Measurements from ENCODE around the gene CDH13. TPM values are rescaled to one million over a fixed set of nuclear protein-coding genes. Genes with fewer than 3 reads are reported as not detected.

Gene CDH13
- total RNA-seq, 2 donors from 2014 or later, result 2.4 to 6.3 TPM

DNA sequence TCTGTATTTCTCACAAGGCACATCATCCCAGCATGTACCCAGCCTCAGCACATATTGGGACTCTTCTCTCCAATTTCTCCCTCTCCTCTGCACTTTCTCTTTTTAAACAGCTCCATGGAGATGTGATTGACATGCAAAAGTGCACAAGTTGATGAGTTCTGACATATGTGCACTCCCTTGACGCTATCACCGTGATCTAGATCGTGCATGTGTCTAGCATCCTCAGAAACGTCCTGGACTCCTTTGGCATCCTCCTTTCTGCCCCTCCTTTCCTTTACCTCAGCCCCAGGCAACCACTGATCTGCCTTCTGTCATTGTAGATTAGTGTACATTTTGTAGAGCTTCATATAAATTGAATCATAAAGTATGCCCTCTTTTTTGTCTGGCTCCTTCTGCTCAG, 1073.0 kb downstream of the CDH13 start:
- no peak overlapping the region for H3K9ac ChIP-seq (ENCODE audit: low read depth in 2 of 2, low read length in 2 of 2)
- H3K4me1 ChIP-seq, result no peaks in the 10 kb centered on the region
- H3K4me3 ChIP-seq, result no peak overlapping the region
- intact Hi-C loops (cut with DNase I), result no loop called here
- H3K27ac ChIP-seq, result no peak overlapping the region
- no peaks in the 10 kb centered on the region for H3K9me3 ChIP-seq
- no peaks in the 10 kb centered on the region for H3K36me3 ChIP-seq
- TF ChIP-seq CTCF (IDR thresholded peaks at IDR 0.05), result no peak
- no peaks in the 10 kb centered on the region for H3K27me3 ChIP-seq
- no peak for DNase-seq

DNA sequence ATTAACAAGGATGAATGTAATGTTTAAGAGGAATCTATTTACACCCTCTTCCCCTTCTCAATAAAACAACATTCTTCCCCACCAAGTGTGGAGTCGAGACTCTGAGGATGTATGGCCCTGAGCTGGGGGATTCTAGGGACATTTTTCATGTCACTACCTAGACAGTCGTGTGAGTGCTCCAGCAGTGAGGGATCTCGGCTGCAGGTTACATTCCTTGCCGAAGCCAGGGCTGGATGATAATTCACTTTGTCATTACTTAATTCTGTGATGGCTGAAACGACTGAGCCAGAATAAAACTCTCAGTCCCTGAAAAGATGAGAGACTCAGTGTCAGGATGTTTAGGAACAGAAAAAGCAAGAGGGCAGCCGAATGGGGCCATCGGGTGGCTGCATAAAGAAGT, 1074.1 kb downstream of the CDH13 start:
- no peak for DNase-seq
- Histone ChIP-seq H3K4me3 (no peak overlapping the region), H3K36me3 (no peaks in the 10 kb centered on the region), H3K27me3 (no peaks in the 10 kb centered on the region), H3K9me3 (no peaks in the 10 kb centered on the region), H3K4me1 (no peaks in the 10 kb centered on the region), H3K9ac (ENCODE audit: low read depth in 2 of 2, low read length in 2 of 2) (no peak overlapping the region), H3K27ac (no peak overlapping the region)
- intact Hi-C loops (cut with DNase I), result no loop called here
- no peak for TF ChIP-seq CTCF (IDR thresholded peaks at IDR 0.05)

- H3K4me3 ChIP-seq, result no peak overlapping the region
- H3K27ac ChIP-seq, result no peak overlapping the region
- H3K27me3 ChIP-seq, result no peaks in the 10 kb centered on the region
- H3K36me3 ChIP-seq, result no peaks in the 10 kb centered on the region
- no peaks in the 10 kb centered on the region for H3K4me1 ChIP-seq
- H3K9ac ChIP-seq (ENCODE audit: low read depth in 2 of 2, low read length in 2 of 2), result no peak overlapping the region
- intact Hi-C loops (cut with DNase I), result no loop called here
- no peaks in the 10 kb centered on the region for H3K9me3 ChIP-seq
- DNase-seq, result no peak
- TF ChIP-seq CTCF (IDR thresholded peaks at IDR 0.05), result no peak
Observed at GRCh38 chr16:83701494-83701893, 1074.7 kb downstream of the CDH13 start.

- intact Hi-C loops (cut with DNase I), result no loop called here
Observed at GRCh38 chr16:83704656-83705055, 1077.9 kb downstream of the CDH13 start.

DNA sequence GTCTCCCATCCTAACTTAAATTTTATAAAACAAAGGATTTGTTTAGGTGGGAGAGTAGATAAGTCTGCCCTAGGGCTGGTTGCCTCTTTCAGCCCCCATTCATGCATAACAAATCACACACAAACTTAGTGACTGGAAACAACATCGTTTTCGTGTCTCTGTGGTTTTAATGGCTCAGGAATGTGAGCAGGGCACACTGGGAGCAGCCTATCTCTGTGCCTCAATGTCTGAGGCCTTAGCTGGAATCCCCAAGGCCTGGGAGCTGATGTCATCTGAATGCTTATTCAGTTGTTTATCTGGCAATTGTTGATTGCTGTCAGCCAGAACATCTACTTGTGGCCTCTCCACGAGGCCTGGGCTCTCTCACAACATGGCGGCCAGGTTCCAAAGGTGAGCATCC, 1079.1 kb downstream of the CDH13 start:
- H3K9ac ChIP-seq (ENCODE audit: low read depth in 2 of 2, low read length in 2 of 2), result no peak overlapping the region
- H3K4me3 ChIP-seq, result no peak overlapping the region
- no peaks in the 10 kb centered on the region for H3K36me3 ChIP-seq
- H3K9me3 ChIP-seq, result no peaks in the 10 kb centered on the region
- no peak for DNase-seq
- H3K4me1 ChIP-seq, result no peaks in the 10 kb centered on the region
- no peak for TF ChIP-seq CTCF (IDR thresholded peaks at IDR 0.05)
- no peaks in the 10 kb centered on the region for H3K27me3 ChIP-seq
- H3K27ac ChIP-seq, result no peak overlapping the region
- intact Hi-C loops (cut with DNase I), result no loop called here

More at GRCh38 chr16:83704656-83705055, 1077.9 kb downstream of the CDH13 start:
- Histone ChIP-seq H3K27me3 (no peaks in the 10 kb centered on the region), H3K9me3 (no peaks in the 10 kb centered on the region), H3K36me3 (no peaks in the 10 kb centered on the region), H3K4me1 (no peaks in the 10 kb centered on the region), H3K9ac (ENCODE audit: low read depth in 2 of 2, low read length in 2 of 2) (no peak overlapping the region), H3K4me3 (no peak overlapping the region), H3K27ac (no peak overlapping the region)
- DNase-seq, result no peak
- TF ChIP-seq CTCF (IDR thresholded peaks at IDR 0.05), result no peak

DNA sequence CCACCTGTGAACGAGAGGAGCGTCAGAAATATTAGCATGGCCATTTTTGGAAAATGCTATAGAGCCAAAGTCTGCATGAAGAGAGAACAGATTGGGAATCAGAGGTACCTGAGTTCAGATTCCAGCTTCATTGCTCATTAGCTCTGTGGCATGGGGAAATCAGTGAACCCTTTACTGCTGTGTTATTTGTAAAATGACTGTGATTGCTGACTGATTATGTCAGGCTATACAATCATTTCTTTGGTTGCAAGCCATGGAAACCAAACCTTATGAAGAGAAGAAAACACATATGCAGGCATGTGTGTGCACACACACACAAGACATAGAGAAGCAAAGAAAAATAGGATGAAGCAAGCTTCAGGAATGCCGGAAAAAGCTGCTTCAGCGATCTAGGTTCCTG, 1079.6 kb downstream of the CDH13 start:
- H3K4me3 ChIP-seq, result no peak overlapping the region
- TF ChIP-seq CTCF (IDR thresholded peaks at IDR 0.05), result no peak

More for the DNA sequence above, 1079.6 kb downstream of the CDH13 start:
- intact Hi-C loops (cut with DNase I), result no loop called here
- Histone ChIP-seq H3K27ac (no peak overlapping the region), H3K36me3 (no peaks in the 10 kb centered on the region), H3K9ac (ENCODE audit: low read depth in 2 of 2, low read length in 2 of 2) (no peak overlapping the region), H3K9me3 (no peaks in the 10 kb centered on the region), H3K27me3 (no peaks in the 10 kb centered on the region), H3K4me1 (no peaks in the 10 kb centered on the region)
- no peak for DNase-seq
